DMS153 treated with DMSO at 0.1 percent for 48 hours (cell line): Measurements from ENCODE around the gene LGALS3BP.

Experiments used
- DNase-seq: peaks from one replicate; lab custom pipeline; 2025; ENCODE audit not compliant: unreplicated experiment; lab: John Stamatoyannopoulos, UW

The LGALS3BP gene

GRCh38 chr17:78944956-78945355 is 34.8 kb downstream of the LGALS3BP start:
- DNase-seq, result no peak

GRCh38 chr17:78944026-78944425 is 35.7 kb downstream of the LGALS3BP start:
- DNase-seq, result no peak

- no peak for DNase-seq
Observed at GRCh38 chr17:78940708-78941107, 39.0 kb downstream of the LGALS3BP start.

GRCh38 chr17:78940258-78940657 is 39.5 kb downstream of the LGALS3BP start:
- DNase-seq, result no peak

- no peak for DNase-seq
Observed at GRCh38 chr17:78939615-78940014, 40.1 kb downstream of the LGALS3BP start.

DNA sequence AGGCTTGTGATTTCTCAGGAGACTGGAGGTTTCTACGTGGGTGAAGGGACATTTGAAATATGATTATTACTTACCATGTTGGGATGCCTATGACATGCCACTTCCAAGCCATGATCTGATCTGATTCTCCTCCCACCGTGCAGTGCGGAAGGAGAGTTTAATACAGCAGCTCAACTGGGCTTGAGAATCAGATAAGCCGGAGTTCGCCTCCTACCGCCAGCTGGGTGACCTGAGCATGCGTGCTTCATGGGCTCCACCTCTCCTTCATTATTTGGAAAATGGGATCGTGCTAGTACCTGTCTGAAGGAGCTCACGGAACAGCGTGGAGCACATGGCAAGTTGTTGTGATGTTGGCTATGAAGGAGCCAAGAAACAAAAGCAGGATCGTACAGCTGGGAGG is 42.2 kb downstream of the LGALS3BP start:
- DNase-seq, result no peak

GRCh38 chr17:78935419-78936323 is 44.1 kb downstream of the LGALS3BP start:
- DNase-seq, result no peak

- DNase-seq, result no peak
Observed at GRCh38 chr17:78934681-78935418, 44.9 kb downstream of the LGALS3BP start.

DNA sequence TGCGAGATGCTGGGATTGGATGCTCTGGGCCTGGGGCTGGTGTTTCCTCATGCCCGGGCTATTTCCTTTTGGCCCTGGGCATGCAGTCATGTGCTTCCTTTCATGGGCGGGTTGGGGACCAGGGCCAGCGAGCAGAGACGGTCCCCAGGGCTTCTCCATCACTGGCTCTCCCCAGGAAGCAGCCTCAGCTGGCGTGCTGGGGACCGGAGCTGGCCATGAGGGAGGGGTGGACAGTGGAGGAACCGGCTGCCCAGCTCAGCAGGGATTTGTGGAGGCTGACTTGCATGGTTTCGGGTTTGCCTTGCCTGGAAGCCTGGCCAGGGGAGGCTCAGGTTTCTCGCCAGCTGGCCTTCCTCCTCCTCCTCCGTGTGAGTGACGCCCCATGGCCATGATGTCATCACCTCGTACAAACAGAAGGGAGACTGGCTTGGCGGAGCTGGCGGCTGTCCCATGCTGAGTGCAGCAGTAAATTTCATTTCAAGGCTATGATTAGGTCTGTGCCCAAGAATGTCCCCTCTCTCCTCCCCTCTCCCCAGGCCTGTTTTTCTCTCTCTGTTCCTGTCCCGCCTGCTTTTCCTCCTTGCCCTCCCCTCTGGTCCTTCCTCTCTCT is 45.7 kb downstream of the LGALS3BP start:
- peak; percentile 89 for DNase-seq

GRCh38 chr17:78933025-78933958 is 46.4 kb downstream of the LGALS3BP start:
- no peak for DNase-seq

DNA sequence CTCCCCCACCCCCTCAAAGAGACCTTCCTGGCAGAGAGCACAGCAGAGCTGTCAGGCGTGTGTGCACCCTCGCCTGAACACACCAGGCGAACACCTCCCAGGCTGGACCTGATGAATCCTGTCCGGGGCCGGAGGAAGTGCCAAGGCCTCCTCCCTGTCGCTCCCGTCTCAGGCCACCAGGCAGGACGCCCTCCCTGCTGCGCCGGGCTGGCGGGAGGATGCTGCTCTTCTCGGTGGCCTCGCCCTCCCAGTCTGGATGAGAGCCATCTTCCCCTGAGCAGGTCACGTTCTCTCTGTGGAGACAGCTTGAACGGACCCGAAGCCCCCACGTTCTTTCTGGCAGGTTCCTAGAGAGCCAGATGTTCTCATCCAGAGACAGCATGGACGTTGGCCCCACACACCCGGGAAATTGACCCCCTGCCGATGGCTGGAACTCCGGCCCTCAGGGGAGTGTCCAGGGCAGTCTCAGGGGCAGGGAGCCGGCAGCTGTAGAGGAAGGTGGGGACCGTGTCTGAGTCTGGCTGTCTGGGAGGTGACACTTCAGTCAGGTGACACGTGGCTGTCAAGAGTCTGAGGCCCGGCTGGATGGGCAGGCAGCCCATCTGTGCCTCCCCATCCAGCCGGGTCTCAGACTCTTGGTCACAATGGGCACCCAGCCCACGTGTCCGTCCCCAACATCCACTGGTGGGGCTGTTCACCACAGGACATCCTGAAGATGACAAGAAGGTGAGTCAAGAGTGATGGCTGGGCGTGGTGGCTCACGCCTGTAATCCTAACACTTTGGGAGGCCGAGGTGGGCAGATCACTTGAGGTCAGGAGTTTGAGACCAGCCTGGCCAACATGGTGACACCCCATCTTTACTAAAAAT is 49.6 kb downstream of the LGALS3BP start:
- no peak for DNase-seq

DNA sequence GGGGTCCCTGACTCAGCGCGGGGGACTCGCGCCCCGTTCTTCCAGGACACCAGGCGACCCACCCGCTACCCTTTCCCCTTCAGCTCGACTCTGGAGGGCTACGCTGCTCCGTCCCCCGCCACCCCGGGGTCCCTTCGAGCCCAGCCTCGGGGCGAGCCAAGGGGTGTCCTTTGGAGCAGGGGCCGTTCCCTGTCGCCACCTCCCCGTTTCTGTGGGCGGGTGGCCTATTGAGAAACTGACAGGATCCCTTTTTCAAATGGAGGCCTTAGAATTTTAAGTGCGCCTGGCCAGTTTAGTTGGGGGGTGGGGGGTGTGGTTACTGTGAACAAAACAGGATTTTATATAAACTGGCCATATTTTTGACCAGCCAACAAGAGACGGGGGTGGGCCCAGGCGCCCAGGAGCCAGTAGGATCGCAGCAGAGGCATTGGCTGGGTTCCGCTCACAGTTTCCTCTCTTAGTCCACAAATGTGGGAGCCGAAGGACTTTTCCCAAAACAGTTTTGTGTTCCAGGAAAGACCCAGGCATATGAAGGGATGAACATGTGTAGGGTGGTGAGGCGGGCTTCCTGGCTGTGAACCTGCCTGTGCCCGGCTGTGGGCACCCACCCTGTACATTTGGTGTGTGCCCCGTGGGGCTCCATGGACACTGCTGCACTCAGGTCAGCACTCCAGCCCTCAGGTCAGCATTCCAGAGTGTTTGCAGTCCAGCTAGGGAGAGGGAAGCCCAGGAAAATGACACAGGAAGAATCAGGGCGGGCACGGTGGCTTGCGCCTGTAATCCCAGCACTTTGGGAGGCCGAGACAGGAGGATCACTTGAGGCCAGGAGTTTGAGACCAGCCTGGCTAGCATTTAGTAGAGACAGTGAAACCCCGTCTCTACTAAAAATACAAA is 53.8 kb downstream of the LGALS3BP start:
- DNase-seq, result no peak

DNA sequence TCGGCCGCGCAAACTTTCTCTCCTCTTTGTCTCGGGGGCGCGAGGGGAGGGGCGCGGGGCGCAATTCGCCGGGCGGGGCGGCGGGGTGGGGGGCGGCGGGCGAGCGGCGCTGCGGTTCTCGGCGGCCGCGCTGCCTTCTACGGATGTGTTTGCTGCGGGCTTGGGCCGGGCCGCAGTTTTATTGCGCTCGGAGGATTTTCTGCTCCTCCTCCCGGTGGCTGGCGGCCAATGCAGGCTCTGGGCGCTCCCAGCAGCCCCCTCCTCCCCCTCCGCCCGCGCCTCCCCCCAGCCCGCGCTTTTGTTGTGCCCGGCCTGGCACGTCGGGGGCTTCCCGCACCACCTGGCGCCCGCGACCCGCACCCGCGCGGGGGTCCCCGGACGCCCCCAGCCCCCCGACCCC is 54.5 kb downstream of the LGALS3BP start, which contains the start of gene TIMP2:
Gene TIMP2, minus strand, starts transcription at position 154 of the 400 bp plus-strand sequence. CDS start 299 bp downstream, outside the sequence.
- DNase-seq, result peak; percentile 30

DNA sequence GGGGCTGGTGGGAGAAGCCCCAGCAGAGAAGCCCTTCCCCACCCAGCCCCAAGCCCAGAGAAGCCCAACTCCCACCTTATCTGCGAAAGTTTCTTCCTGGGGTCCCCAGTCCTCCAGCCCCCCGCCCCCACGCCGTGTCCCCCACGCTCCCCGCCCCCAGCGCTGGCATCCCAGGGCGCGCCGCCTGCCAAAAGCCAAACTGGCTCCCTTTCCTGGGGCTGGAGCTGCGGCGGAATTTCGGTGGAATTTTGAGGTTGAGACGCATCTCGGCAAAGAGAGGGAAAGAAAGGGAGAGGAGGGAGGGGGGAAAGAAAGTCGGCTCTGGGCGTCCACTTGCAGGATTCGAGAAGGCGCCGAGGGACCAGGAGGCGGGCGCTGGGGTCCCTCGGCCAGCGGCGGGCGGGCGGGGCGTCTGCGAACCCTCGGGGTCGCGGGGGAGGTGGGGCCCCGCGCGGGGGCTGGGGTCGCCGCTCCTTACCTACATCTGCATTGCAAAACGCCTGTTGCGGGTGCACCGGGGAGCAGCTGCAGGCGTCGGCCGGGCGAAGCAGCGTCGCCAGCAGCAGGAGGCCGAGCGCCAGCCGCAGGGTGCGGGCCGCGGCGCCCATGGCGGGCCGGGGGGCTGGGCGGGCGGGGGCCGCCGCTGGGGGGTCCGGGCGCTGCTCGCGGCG is 55.1 kb downstream of the LGALS3BP start:
- DNase-seq, result no peak

DNA sequence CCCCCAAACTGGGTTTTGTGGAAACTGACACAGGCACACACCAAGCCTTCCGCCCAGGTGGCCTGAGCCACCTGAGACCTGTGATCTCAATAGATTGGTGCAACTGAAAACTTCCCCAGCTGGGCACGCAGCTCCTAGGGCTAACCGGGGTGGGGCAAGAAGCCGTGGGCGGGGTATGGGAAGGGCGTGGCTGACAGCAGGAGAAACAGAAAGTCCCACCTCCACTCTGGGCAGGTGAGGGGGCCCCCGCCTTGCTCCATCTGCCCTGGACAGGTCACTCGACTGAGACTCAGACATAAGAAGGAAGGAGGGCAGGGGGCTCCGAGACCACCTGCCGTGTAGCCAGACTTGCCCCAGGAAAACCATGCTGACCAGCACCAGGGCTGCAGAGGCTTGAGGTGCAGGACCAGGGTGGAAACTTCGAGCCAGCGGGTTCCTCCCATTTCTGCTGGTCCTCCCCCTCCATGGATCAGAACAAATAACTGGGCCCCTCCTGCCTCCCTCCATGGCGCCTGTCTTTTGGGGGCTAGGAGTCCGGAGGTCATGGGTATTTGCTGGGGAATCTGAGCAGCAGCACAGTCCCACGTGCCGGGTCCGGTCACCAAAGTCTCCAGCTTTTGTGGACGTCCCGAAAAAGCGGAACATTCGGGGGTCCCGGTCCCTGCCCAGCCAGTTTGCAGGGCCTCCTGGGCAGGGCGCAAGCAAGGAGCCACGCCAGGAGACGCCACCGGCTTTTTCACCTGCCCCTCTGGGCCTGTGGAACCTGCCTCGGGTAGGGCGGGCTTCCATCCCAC is 55.9 kb downstream of the LGALS3BP start:
- DNase-seq, result peak; percentile 11

- DNase-seq, result no peak
Observed at GRCh38 chr17:78922816-78923498, 56.8 kb downstream of the LGALS3BP start.
